Measurements from ENCODE around the gene TSPYL2. TPM values are rescaled to one million over a fixed set of nuclear protein-coding genes. Genes with fewer than 3 reads are reported as not detected.
A peak's percentile ranks its signal among the peaks of the same experiment; 100 is the strongest.

The TSPYL2 gene
- total RNA-seq, 1 donor from 2014 or later: 10.3 TPM

DNA sequence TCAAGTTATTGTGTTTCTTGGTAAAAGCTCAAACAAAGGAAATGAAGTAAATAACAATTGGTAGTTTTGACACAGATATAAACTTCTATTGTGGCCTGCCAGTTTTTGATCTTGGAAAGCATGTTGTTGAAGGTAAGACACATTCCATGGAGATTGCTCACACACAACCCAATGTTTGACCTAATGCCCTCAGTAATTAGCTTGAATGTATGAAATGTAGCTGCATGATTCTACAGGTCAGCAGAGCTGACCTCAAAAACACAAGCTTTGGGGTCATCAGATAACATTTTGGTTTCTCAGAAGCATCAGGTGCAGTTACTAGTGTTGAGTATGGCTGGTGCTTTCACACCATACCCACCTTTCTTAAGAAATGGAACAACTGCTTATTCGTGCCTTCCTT is 17.1 kb upstream of the TSPYL2 start:
- no peak for DNase-seq (ENCODE audit: low read depth)
- TF ChIP-seq, protein P1, sequence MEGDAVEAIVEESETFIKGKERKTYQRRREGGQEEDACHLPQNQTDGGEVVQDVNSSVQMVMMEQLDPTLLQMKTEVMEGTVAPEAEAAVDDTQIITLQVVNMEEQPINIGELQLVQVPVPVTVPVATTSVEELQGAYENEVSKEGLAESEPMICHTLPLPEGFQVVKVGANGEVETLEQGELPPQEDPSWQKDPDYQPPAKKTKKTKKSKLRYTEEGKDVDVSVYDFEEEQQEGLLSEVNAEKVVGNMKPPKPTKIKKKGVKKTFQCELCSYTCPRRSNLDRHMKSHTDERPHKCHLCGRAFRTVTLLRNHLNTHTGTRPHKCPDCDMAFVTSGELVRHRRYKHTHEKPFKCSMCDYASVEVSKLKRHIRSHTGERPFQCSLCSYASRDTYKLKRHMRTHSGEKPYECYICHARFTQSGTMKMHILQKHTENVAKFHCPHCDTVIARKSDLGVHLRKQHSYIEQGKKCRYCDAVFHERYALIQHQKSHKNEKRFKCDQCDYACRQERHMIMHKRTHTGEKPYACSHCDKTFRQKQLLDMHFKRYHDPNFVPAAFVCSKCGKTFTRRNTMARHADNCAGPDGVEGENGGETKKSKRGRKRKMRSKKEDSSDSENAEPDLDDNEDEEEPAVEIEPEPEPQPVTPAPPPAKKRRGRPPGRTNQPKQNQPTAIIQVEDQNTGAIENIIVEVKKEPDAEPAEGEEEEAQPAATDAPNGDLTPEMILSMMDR (IDR thresholded peaks at IDR 0.05; ENCODE audit: insufficient read depth, low read length, poor library complexity, severe bottlenecking): no peak
- Histone ChIP-seq H3K4me3 (ENCODE audit: low read depth, low read length) (no peak overlapping the region), H3K36me3 (ENCODE audit: control insufficient read depth, insufficient read depth, low read length) (no peaks in the 10 kb centered on the region), H3K27me3 (ENCODE audit: control insufficient read depth, insufficient read depth, low read length) (no peaks in the 10 kb centered on the region)

DNA sequence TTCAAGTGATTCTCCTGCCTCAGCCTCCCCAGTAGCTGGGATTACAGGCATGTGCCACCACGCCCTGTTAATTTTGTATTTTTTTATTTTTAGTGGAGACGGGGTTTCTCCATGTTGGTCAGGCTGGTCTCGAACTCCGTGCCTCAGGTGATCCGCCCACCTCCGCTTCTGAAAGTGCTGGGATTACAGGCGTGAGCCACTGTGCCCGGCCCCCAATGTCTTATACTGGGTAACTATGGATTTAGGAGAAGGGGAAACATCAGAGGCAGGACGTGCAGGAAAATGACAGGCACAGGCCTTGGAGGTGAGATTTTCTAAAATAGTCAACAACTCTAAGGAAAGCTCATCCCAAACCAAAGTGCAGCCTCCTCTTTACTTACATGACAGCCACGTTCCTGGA is 11.1 kb upstream of the TSPYL2 start:
- Histone ChIP-seq H3K36me3 (ENCODE audit: control insufficient read depth, insufficient read depth, low read length) (no peaks in the 10 kb centered on the region), H3K4me3 (ENCODE audit: low read depth, low read length) (no peak overlapping the region), H3K27me3 (ENCODE audit: control insufficient read depth, insufficient read depth, low read length) (no peaks in the 10 kb centered on the region)
- DNase-seq (ENCODE audit: low read depth): no peak
- TF ChIP-seq, protein P1 (IDR thresholded peaks at IDR 0.05; ENCODE audit: insufficient read depth, low read length, poor library complexity, severe bottlenecking): no peak

DNA sequence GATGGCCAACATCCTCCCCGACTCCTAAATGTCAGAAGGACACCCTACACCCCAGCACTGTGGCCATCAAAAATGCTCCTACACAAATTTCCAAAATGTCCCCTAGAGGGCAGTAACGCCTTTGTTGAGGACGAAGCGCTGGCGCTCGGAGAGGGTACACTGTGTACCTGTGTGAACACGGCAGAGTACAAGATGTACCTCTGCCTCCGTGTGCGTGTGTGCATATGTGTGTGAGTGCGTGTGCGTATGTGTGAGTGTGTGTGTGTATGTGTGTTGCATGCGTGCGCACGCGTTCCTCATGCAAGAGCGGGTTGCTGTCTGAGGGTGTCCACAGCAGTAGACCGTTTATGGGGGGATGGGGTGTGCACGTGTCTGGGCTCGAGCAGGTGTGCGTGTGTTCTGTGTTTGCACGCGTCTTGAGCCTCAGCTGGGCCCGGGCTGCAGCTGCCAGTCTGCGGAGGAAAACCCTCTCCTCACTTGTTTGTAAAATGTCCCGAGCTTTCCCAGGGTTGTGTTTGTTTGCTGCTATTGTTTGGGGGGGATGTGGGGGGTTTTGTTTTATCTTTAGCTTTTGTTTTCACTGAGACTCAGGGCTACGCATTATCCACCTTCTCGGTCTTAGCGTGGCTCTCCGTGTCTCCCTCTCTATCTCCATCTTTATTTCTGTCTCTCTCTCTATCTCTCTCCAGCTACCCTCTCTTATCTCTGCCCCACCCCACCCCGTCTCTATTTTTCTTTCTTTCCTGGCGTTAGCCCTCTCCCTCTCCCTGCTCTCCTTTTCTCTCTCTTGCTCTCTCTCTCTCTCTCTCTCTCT is 10.4 kb upstream of the TSPYL2 start:
- H3K27me3 ChIP-seq (ENCODE audit: control insufficient read depth, insufficient read depth, low read length): peaks cover 3% of the 10 kb centered on the region
- DNase-seq (ENCODE audit: low read depth): no peak
- no peaks in the 10 kb centered on the region for H3K36me3 ChIP-seq (ENCODE audit: control insufficient read depth, insufficient read depth, low read length)
- TF ChIP-seq, protein P1 (IDR thresholded peaks at IDR 0.05; ENCODE audit: insufficient read depth, low read length, poor library complexity, severe bottlenecking): peak; percentile 66
- peak overlapping the region; percentile 30 for H3K4me3 ChIP-seq (ENCODE audit: low read depth, low read length)

DNA sequence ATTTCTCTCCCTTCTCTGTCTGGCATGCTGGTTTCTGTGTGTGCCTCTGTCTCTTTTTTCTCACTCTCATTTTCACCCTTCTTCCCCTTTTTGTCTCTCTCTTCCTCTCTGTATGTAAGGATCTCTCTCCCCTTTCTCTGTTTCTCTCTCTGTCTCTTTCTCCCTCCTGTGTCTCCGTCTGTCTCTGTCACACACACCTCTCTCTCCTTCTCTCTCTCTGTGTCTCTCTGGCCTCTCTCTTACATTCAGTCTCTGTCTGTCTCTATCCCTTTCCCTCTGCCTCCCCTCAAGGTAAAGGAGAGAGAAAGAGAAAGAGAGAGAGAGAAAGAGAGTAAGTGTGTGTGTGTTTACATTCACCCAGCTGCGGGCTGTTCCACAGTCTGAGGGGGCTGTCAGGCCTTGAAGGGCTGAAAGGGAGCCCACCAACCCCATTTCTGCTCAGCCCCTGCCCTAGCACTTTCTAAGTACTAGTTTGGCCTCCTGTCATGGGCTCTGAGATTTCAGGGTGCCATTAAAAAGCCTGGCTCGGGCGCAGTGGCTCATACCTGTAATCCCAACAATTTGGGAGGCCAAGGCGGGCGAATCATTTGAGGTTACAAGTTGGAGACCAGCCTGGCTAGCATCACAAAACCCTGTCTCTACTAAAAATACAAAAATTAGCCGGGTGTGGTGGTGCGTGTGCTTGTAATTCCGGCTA is 9.6 kb upstream of the TSPYL2 start:
- TF ChIP-seq, protein P1 (IDR thresholded peaks at IDR 0.05; ENCODE audit: insufficient read depth, low read length, poor library complexity, severe bottlenecking): no peak
- H3K36me3 ChIP-seq (ENCODE audit: control insufficient read depth, insufficient read depth, low read length): no peaks in the 10 kb centered on the region
- H3K4me3 ChIP-seq (ENCODE audit: low read depth, low read length): no peak overlapping the region
- H3K27me3 ChIP-seq (ENCODE audit: control insufficient read depth, insufficient read depth, low read length): peaks cover 3% of the 10 kb centered on the region
- DNase-seq (ENCODE audit: low read depth): no peak

DNA sequence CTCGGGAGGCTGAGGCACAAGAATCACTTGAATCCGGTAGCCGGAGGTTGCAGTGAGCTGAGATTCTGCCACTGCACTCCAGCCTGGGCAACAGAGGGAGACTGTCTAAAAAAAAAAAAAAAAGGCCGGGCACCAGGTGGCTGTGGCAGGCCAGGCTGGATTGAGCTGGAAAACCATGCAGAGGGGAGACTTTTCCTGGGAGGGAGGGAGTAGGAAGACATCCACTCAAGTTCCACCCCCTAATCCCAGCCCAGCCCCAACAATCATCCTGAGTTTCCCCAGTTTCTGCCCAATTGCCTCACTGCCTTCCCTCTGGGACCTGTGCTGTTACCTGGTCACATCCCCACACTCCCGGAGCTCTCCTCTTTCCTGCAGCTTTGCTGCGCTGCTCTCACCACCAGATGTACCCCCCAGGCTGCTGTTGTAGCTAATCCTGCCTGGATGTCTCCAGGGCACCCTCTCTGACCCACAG is 9.0 kb upstream of the TSPYL2 start:
- TF ChIP-seq, protein P1 (IDR thresholded peaks at IDR 0.05; ENCODE audit: insufficient read depth, low read length, poor library complexity, severe bottlenecking): no peak
- Histone ChIP-seq H3K4me3 (ENCODE audit: low read depth, low read length) (no peak overlapping the region), H3K27me3 (ENCODE audit: control insufficient read depth, insufficient read depth, low read length) (peaks cover 3% of the 10 kb centered on the region), H3K36me3 (ENCODE audit: control insufficient read depth, insufficient read depth, low read length) (no peaks in the 10 kb centered on the region)
- no peak for DNase-seq (ENCODE audit: low read depth)

Measured in kidney epithelial cell (primary cell).